Measurements from ENCODE around the gene CYP4A11. TPM values are rescaled to one million over a fixed set of nuclear protein-coding genes. Genes with fewer than 3 reads are reported as not detected.
A peak's percentile ranks its signal among the peaks of the same experiment; 100 is the strongest.
"Not testable (repeated sequence)": the region's sequence is repeated elsewhere in the genome, so short reads cannot be mapped to it uniquely, and the experiment has no call there.

Gene CYP4A11
- total and polyA plus RNA-seq, 8 donors = 0.23 to 0.87 (median 0.35) TPM; not detected in 2

- H3K9me3 ChIP-seq = no peaks in the 10 kb centered on the region
- no peaks in the 10 kb centered on the region for H3K36me3 ChIP-seq
- WGBS, 2 donors = 25 to 38% methylated on average over 4 to 5 of the region's 5 CpGs
- H3K27ac ChIP-seq = peak overlapping the region in 1 of 4 donors; percentile 39
- no peak for FAIRE-seq
- H3K27me3 ChIP-seq = no peaks in the 10 kb centered on the region
- ATAC-seq = peak; percentile 92 to 96 (median 95)
- no peak for TF ChIP-seq CTCF (IDR thresholded peaks at IDR 0.05)
- H3K4me1 ChIP-seq = peaks cover 0 to 6% (median 0%) of the 10 kb centered on the region in 3 donors
- H3K4me3 ChIP-seq = no peak overlapping the region
- DNase-seq = peak in 1 of 6 donors; percentile 21
- intact Hi-C loops (cut with DNase I) = no loop called here
These were observed 7.5 kb upstream of the CYP4A11 start for GRCh38 chr1:46948629-46949416.

GRCh38 chr1:46947706-46948105, 6.4 kb upstream of the CYP4A11 start:
- H3K27me3 ChIP-seq; intact Hi-C loops (cut with DNase I); H3K4me1 ChIP-seq; H3K9me3 ChIP-seq; H3K4me3 ChIP-seq; FAIRE-seq; H3K36me3 ChIP-seq; H3K27ac ChIP-seq; DNase-seq; ATAC-seq: not testable (repeated sequence)
- 39 to 48% methylated on average over 2 of the region's 2 CpGs for WGBS, 2 donors

- no peak for FAIRE-seq
- intact Hi-C loops (cut with DNase I) = no loop called here
- TF ChIP-seq CTCF (IDR thresholded peaks at IDR 0.05) = no peak
- ATAC-seq = peak; percentile 74 to 91 (median 88)
- Histone ChIP-seq H3K36me3 (no peaks in the 10 kb centered on the region), H3K27ac (peak overlapping the region in 2 of 4 donors; percentile 52), H3K4me1 (peaks cover 0 to 8% (median 2%) of the 10 kb centered on the region in 3 donors), H3K27me3 (no peaks in the 10 kb centered on the region), H3K9me3 (no peaks in the 10 kb centered on the region), H3K4me3 (no peak overlapping the region)
- DNase-seq = no peak
These were observed 810 bp upstream of the CYP4A11 start for GRCh38 chr1:46942086-46942485.

- DNase-seq = peak in 3 of 6 donors; percentile 21 to 30 (median 22)
- H3K4me3 ChIP-seq = no peak overlapping the region
- FAIRE-seq = no peak
- peaks cover 0 to 8% (median 2%) of the 10 kb centered on the region in 3 donors for H3K4me1 ChIP-seq
- 45 to 53% methylated on average over 7 of the region's 7 CpGs for WGBS, 2 donors
- TF ChIP-seq CTCF (IDR thresholded peaks at IDR 0.05) = no peak
- H3K27me3 ChIP-seq = no peaks in the 10 kb centered on the region
- no peaks in the 10 kb centered on the region for H3K36me3 ChIP-seq
- H3K27ac ChIP-seq = peak overlapping the region in 1 of 4 donors; percentile 15
- H3K9me3 ChIP-seq = no peaks in the 10 kb centered on the region
- peak in 3 of 4 donors; percentile 30 to 65 (median 58) for ATAC-seq
- intact Hi-C loops (cut with DNase I) = no loop called here
These were observed 969 bp downstream of the CYP4A11 start for GRCh38 chr1:46940307-46940706.

- FAIRE-seq = no peak
- ATAC-seq = no peak
- Histone ChIP-seq H3K4me1 (peaks cover 0 to 6% (median 2%) of the 10 kb centered on the region in 3 donors), H3K9me3 (no peaks in the 10 kb centered on the region), H3K27me3 (no peaks in the 10 kb centered on the region), H3K36me3 (no peaks in the 10 kb centered on the region), H3K4me3 (no peak overlapping the region), H3K27ac (no peak overlapping the region)
- no peak for DNase-seq
- 38 to 52% methylated on average over 1 of the region's 1 CpG for whole genome bisulfite sequencing, 2 donors
- intact Hi-C loops (cut with DNase I) = no loop called here
- TF ChIP-seq CTCF (IDR thresholded peaks at IDR 0.05) = no peak
These were observed 4.0 kb downstream of the CYP4A11 start for GRCh38 chr1:46937270-46937669.

All from pancreas (tissue), 10 donors.